Prostate gland (tissue), 2 donors: ENCODE data around the gene PDZRN4.

ENCODE experiments used
- CTCF ChIP-seq, 4 experiments: fragments of 200-600 bp in 2 of 4; fragments of 450-650 bp in 2 of 4; sonication (generic) in 2 of 4; IDR thresholded peaks; 1 replicate in 3 of 4; 2 replicates in 1 of 4; pipeline ENCODE4 v1.5.1; 2016 to 2019; ENCODE audit warnings: antibody characterized with exemption in 4 of 4, mild to moderate bottlenecking in 2 of 4, moderate library complexity in 2 of 4
- POLR2A ChIP-seq: fragments of 450-650 bp; IDR thresholded peaks from one replicate; pipeline ENCODE4 v1.6.1; 2016; ENCODE audit warnings: antibody characterized with exemption, mild to moderate bottlenecking
- POLR2AphosphoS5 ChIP-seq: sonication (generic); formaldehyde crosslinking; IDR thresholded peaks from one replicate; pipeline ENCODE4 v1.6.1; 2017; ENCODE audit warnings: antibody characterized with exemption

- TF ChIP-seq CTCF (IDR thresholded peaks at IDR 0.05) = no peak
- no peak for TF ChIP-seq POLR2AphosphoS5
- no peak for TF ChIP-seq POLR2A
Measured at GRCh38 chr12:41504976-41505375, 316.9 kb downstream of the PDZRN4 start.
